ENCODE data around the gene PREX1.

Gene PREX1

GRCh38 chr20:48765359-48765758, 62.4 kb downstream of the PREX1 start:
- in situ Hi-C loops (cut with HindIII; ENCODE audit: low pct_ligation_motif_present, low sequenced_read_pairs): no loop called here
- Histone ChIP-seq H3K27ac (no peak overlapping the region), H3K36me3 (replicated peaks) (no peaks in the 10 kb centered on the region), H3K4me3 (ENCODE audit: low read depth, low read length) (no peak overlapping the region), H3K27me3 (replicated peaks) (no peaks in the 10 kb centered on the region)
- TF ChIP-seq CTCF (IDR thresholded peaks at IDR 0.05; ENCODE audit: low read depth, low read length, missing control alignments): no peak
- no peak for DNase-seq

- no peak for DNase-seq
- Histone ChIP-seq H3K4me3 (ENCODE audit: low read depth, low read length) (no peak overlapping the region), H3K36me3 (replicated peaks) (no peaks in the 10 kb centered on the region), H3K27me3 (replicated peaks) (no peaks in the 10 kb centered on the region), H3K27ac (no peak overlapping the region)
- in situ Hi-C loops (cut with HindIII; ENCODE audit: low pct_ligation_motif_present, low sequenced_read_pairs): no loop called here
- TF ChIP-seq CTCF (IDR thresholded peaks at IDR 0.05; ENCODE audit: low read depth, low read length, missing control alignments): no peak
Observed at GRCh38 chr20:48763216-48763914, 64.4 kb downstream of the PREX1 start.

- Histone ChIP-seq H3K36me3 (replicated peaks) (no peaks in the 10 kb centered on the region), H3K27ac (no peak overlapping the region), H3K27me3 (replicated peaks) (no peaks in the 10 kb centered on the region), H3K4me3 (ENCODE audit: low read depth, low read length) (no peak overlapping the region)
- DNase-seq: no peak
- in situ Hi-C loops (cut with HindIII; ENCODE audit: low pct_ligation_motif_present, low sequenced_read_pairs): no loop called here
- TF ChIP-seq CTCF (IDR thresholded peaks at IDR 0.05; ENCODE audit: low read depth, low read length, missing control alignments): no peak
Observed at GRCh38 chr20:48761874-48762273, 65.9 kb downstream of the PREX1 start.

GRCh38 chr20:48761023-48761785, 66.6 kb downstream of the PREX1 start:
- H3K4me3 ChIP-seq (ENCODE audit: low read depth, low read length): no peak overlapping the region
- no peaks in the 10 kb centered on the region for H3K36me3 ChIP-seq (replicated peaks)
- no peak overlapping the region for H3K27ac ChIP-seq
- no peak for DNase-seq
- H3K27me3 ChIP-seq (replicated peaks): no peaks in the 10 kb centered on the region
- TF ChIP-seq CTCF (IDR thresholded peaks at IDR 0.05; ENCODE audit: low read depth, low read length, missing control alignments): no peak
- in situ Hi-C loops (cut with HindIII; ENCODE audit: low pct_ligation_motif_present, low sequenced_read_pairs): no loop called here

GRCh38 chr20:48760403-48760983, 67.3 kb downstream of the PREX1 start:
- Histone ChIP-seq H3K27me3 (replicated peaks) (no peaks in the 10 kb centered on the region), H3K27ac (no peak overlapping the region), H3K4me3 (ENCODE audit: low read depth, low read length) (no peak overlapping the region), H3K36me3 (replicated peaks) (no peaks in the 10 kb centered on the region)
- TF ChIP-seq CTCF (IDR thresholded peaks at IDR 0.05; ENCODE audit: low read depth, low read length, missing control alignments): no peak
- in situ Hi-C loops (cut with HindIII; ENCODE audit: low pct_ligation_motif_present, low sequenced_read_pairs): no loop called here
- peak; percentile 35 for DNase-seq
